ENCODE data around the gene EID2B. TPM values are rescaled to one million over a fixed set of nuclear protein-coding genes. Genes with fewer than 3 reads are reported as not detected.

EID2B gene
- total RNA-seq, 1 experiment from 2014 or later: 3.5 TPM

DNA sequence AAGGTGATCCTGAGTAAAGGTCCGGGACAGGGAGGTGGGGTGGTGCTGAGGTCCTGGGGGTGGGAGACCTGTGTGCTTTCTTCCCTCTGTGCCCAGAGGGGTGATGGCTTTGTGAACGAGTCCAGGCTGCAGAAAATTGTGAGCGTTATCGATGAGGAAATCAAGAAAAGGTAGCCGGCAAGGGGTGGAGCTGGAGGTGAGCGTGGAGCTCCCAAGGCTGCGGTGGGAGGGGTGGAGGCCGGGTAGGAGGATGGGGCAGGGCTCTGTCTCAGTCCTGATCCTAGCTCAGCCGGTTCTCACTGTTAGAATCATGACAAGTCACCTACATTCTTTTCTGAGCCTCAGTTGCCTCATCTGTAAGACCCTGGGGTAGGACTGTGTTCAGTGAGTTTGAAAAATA is 13.7 kb downstream of the EID2B start:
- ChIA-PET CTCF (no interaction called here), POLR2A (ENCODE audit: unreplicated experiment) (no interaction called here)
- intact Hi-C loops (cut with micrococcal nuclease): no loop called here
- Histone ChIP-seq H3K4me3 (ENCODE audit: low read length) (no peak overlapping the region), H3K9me3 (ENCODE audit: low read length) (no peaks in the 10 kb centered on the region), H2AFZ (ENCODE audit: low read length) (no peak overlapping the region), H3K9me2 (replicated peaks; ENCODE audit: low read length) (no peaks in the 10 kb centered on the region), H3F3A (ENCODE audit: low read length, unreplicated experiment) (no peaks in the 10 kb centered on the region), H3K27ac (ENCODE audit: low read length) (no peak overlapping the region), H3K4me1 (ENCODE audit: insufficient read depth, low read length) (no peaks in the 10 kb centered on the region), H3K27me3 (ENCODE audit: low read length) (peaks cover 5% of the 10 kb centered on the region; the same call in 1 of the 2 replicates), H4K20me1 (ENCODE audit: low read length) (no peaks in the 10 kb centered on the region), H3K9ac (ENCODE audit: low read length) (no peak overlapping the region), H3K79me2 (ENCODE audit: low read length) (no peaks in the 10 kb centered on the region), H3K36me3 (ENCODE audit: low read depth, low read length) (no peaks in the 10 kb centered on the region), H3K4me2 (ENCODE audit: low read length) (no peak overlapping the region)
- no peak for DNase-seq
- BruUV-seq (replicated peaks): no TSS peak
- TF ChIP-seq EZH2phosphoT487 (IDR thresholded peaks at IDR 0.05; ENCODE audit: borderline replicate concordance, low read length) (no peak), EZH2 (IDR thresholded peaks at IDR 0.05; ENCODE audit: low read length, unreplicated experiment) (no peak)
- TF ChIP-seq, protein P1, sequence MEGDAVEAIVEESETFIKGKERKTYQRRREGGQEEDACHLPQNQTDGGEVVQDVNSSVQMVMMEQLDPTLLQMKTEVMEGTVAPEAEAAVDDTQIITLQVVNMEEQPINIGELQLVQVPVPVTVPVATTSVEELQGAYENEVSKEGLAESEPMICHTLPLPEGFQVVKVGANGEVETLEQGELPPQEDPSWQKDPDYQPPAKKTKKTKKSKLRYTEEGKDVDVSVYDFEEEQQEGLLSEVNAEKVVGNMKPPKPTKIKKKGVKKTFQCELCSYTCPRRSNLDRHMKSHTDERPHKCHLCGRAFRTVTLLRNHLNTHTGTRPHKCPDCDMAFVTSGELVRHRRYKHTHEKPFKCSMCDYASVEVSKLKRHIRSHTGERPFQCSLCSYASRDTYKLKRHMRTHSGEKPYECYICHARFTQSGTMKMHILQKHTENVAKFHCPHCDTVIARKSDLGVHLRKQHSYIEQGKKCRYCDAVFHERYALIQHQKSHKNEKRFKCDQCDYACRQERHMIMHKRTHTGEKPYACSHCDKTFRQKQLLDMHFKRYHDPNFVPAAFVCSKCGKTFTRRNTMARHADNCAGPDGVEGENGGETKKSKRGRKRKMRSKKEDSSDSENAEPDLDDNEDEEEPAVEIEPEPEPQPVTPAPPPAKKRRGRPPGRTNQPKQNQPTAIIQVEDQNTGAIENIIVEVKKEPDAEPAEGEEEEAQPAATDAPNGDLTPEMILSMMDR (conservative IDR thresholded peaks at IDR 0.05; ENCODE audit: low read depth, low read length): no peak
- no peak for ATAC-seq

- Histone ChIP-seq H3K27me3 (ENCODE audit: low read length) (peaks cover 5% of the 10 kb centered on the region; the same call in 1 of the 2 replicates), H3K36me3 (ENCODE audit: low read depth, low read length) (no peaks in the 10 kb centered on the region), H3K4me3 (ENCODE audit: low read length) (no peak overlapping the region), H4K20me1 (ENCODE audit: low read length) (no peaks in the 10 kb centered on the region), H3K9me3 (ENCODE audit: low read length) (no peaks in the 10 kb centered on the region), H2AFZ (ENCODE audit: low read length) (no peak overlapping the region), H3F3A (ENCODE audit: low read length, unreplicated experiment) (no peaks in the 10 kb centered on the region), H3K4me2 (ENCODE audit: low read length) (no peak overlapping the region), H3K9me2 (replicated peaks; ENCODE audit: low read length) (no peaks in the 10 kb centered on the region), H3K9ac (ENCODE audit: low read length) (no peak overlapping the region), H3K4me1 (ENCODE audit: insufficient read depth, low read length) (no peaks in the 10 kb centered on the region), H3K27ac (ENCODE audit: low read length) (no peak overlapping the region), H3K79me2 (ENCODE audit: low read length) (no peaks in the 10 kb centered on the region)
- ATAC-seq: no peak
- POLR2A ChIA-PET (ENCODE audit: unreplicated experiment): no interaction called here
- DNase-seq: no peak
- no TSS peak for BruUV-seq (replicated peaks)
- intact Hi-C loops (cut with micrococcal nuclease): no loop called here
- CTCF ChIA-PET: no interaction called here
- TF ChIP-seq EZH2 (IDR thresholded peaks at IDR 0.05; ENCODE audit: low read length, unreplicated experiment) (no peak), EZH2phosphoT487 (IDR thresholded peaks at IDR 0.05; ENCODE audit: borderline replicate concordance, low read length) (no peak)
- TF ChIP-seq, protein P1 (conservative IDR thresholded peaks at IDR 0.05; ENCODE audit: low read depth, low read length): no peak
These were observed 14.2 kb downstream of the EID2B start for GRCh38 chr19:39518458-39518857.

DNA sequence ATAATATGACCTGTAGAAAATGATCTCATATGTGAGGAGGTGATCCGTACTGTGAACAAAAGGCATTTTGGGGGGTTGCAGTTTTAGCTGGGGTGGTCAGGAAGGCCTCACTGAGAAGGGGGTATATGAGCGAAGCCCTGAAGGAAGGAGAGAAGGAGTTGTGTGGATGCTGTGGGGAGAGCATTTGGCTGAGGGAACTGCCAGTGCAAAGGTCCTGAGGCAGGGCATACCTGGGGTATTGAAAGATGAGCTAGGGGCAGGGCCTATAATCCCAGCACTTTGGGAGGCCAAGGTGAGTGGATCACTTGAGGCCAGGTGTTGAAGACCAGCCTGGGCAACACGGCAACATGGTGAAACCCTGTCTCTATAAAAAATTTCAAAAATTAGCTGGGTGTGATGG is 15.2 kb downstream of the EID2B start:
- H3K36me3 ChIP-seq (ENCODE audit: low read depth, low read length): no peaks in the 10 kb centered on the region
- no peak overlapping the region for H3K27ac ChIP-seq (ENCODE audit: low read length)
- ChIA-PET CTCF (no interaction called here), POLR2A (ENCODE audit: unreplicated experiment) (no interaction called here)
- no peaks in the 10 kb centered on the region for H3K4me1 ChIP-seq (ENCODE audit: insufficient read depth, low read length)
- no peak overlapping the region for H2AFZ ChIP-seq (ENCODE audit: low read length)
- TF ChIP-seq EZH2phosphoT487 (IDR thresholded peaks at IDR 0.05; ENCODE audit: borderline replicate concordance, low read length) (no peak), EZH2 (IDR thresholded peaks at IDR 0.05; ENCODE audit: low read length, unreplicated experiment) (no peak)
- TF ChIP-seq, protein P1 (conservative IDR thresholded peaks at IDR 0.05; ENCODE audit: low read depth, low read length): no peak
- H3K27me3 ChIP-seq (ENCODE audit: low read length): peaks cover 5% of the 10 kb centered on the region; the same call in 1 of the 2 replicates
- H3K4me2 ChIP-seq (ENCODE audit: low read length): no peak overlapping the region
- no peaks in the 10 kb centered on the region for H3K9me3 ChIP-seq (ENCODE audit: low read length)
- intact Hi-C loops (cut with micrococcal nuclease): no loop called here
- no peaks in the 10 kb centered on the region for H4K20me1 ChIP-seq (ENCODE audit: low read length)
- no peaks in the 10 kb centered on the region for H3F3A ChIP-seq (ENCODE audit: low read length, unreplicated experiment)
- H3K79me2 ChIP-seq (ENCODE audit: low read length): no peaks in the 10 kb centered on the region
- H3K9ac ChIP-seq (ENCODE audit: low read length): no peak overlapping the region
- BruUV-seq (replicated peaks): no TSS peak
- H3K4me3 ChIP-seq (ENCODE audit: low read length): no peak overlapping the region
- H3K9me2 ChIP-seq (replicated peaks; ENCODE audit: low read length): no peaks in the 10 kb centered on the region
- ATAC-seq (no peak), DNase-seq (no peak)
